Measurements from ENCODE around the gene MICOS13. TPM values are rescaled to one million over a fixed set of nuclear protein-coding genes. Genes with fewer than 3 reads are reported as not detected.

The MICOS13 gene
- total and polyA plus RNA-seq, 10 of the 15 experiments (the other 5 are each of a cell fraction or from before 2014, with no cell fraction given), result 9.4 to 211 (median 51.3) TPM

DNA sequence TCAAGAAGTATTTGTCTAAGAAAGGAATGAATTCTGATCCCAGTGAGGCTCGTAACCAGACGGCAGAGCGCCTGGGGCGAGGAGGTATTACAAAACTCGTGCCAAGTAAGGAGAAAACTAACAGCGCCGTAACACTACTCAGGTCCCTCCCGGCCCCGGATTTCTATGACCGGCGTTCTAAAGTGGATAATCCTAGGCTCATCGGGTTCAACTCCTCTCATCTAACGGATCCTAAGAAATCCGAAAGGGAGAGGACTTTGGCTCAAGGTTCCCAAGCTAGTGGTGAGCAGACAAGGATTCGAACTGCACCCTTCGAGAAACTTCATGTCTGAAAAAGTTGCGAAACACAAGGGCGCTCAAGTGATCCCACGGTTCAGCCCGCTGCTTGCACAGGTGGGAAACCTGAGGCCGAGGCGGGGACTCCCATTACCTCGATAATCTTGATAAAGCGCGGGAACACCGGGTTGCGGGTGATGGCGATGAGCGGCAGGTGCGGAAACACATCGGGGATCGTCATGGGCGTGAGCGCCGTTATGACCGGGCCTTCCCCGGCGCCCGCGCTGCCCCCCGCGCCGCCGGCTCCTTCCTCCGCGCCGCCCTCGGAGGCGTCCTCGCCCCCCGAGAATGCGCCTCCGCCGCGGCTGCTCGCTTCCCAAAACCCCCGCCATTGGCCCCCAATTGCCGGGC, 39.1 kb upstream of the MICOS13 start (continued):
- no peak for TF ChIP-seq NFYA (IDR thresholded peaks at IDR 0.05; ENCODE audit: borderline replicate concordance, low read depth, low read length)
- TF ChIP-seq, protein P1, sequence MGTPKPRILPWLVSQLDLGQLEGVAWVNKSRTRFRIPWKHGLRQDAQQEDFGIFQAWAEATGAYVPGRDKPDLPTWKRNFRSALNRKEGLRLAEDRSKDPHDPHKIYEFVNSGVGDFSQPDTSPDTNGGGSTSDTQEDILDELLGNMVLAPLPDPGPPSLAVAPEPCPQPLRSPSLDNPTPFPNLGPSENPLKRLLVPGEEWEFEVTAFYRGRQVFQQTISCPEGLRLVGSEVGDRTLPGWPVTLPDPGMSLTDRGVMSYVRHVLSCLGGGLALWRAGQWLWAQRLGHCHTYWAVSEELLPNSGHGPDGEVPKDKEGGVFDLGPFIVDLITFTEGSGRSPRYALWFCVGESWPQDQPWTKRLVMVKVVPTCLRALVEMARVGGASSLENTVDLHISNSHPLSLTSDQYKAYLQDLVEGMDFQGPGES (IDR thresholded peaks at IDR 0.05), result no peak
- no peak for TF ChIP-seq SP1 (IDR thresholded peaks at IDR 0.05; ENCODE audit: low read depth, low read length)
- TF ChIP-seq LARP7 (IDR thresholded peaks at IDR 0.05), result peak; percentile 86; the same call in 1 of the 2 replicates
- TF ChIP-seq, protein P2, sequence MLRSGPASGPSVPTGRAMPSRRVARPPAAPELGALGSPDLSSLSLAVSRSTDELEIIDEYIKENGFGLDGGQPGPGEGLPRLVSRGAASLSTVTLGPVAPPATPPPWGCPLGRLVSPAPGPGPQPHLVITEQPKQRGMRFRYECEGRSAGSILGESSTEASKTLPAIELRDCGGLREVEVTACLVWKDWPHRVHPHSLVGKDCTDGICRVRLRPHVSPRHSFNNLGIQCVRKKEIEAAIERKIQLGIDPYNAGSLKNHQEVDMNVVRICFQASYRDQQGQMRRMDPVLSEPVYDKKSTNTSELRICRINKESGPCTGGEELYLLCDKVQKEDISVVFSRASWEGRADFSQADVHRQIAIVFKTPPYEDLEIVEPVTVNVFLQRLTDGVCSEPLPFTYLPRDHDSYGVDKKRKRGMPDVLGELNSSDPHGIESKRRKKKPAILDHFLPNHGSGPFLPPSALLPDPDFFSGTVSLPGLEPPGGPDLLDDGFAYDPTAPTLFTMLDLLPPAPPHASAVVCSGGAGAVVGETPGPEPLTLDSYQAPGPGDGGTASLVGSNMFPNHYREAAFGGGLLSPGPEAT (IDR thresholded peaks at IDR 0.05; ENCODE audit: low read depth), result no peak
- TF ChIP-seq ZNF622 (IDR thresholded peaks at IDR 0.05), result no peak
- peak; percentile 11 for TF ChIP-seq KLF5 (IDR thresholded peaks at IDR 0.05; ENCODE audit: partially characterized antibody)
- TF ChIP-seq, protein P3, sequence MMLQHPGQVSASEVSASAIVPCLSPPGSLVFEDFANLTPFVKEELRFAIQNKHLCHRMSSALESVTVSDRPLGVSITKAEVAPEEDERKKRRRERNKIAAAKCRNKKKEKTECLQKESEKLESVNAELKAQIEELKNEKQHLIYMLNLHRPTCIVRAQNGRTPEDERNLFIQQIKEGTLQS (IDR thresholded peaks at IDR 0.05; ENCODE audit: borderline replicate concordance, extremely low read depth, low read depth, low read length), result no peak
- no peak for TF ChIP-seq ZNF274 (IDR thresholded peaks at IDR 0.05; ENCODE audit: insufficient read depth, insufficient read length)
- TF ChIP-seq MYC (IDR thresholded peaks at IDR 0.05; ENCODE audit: insufficient read depth, insufficient read length, insufficient replicate concordance, low read length, severe bottlenecking), result no peak
- TF ChIP-seq TARDBP (IDR thresholded peaks at IDR 0.05; ENCODE audit: borderline replicate concordance), result no peak
- TF ChIP-seq ZNF207 (IDR thresholded peaks at IDR 0.05; ENCODE audit: borderline replicate concordance), result no peak
- TF ChIP-seq BCL11A (IDR thresholded peaks at IDR 0.05; ENCODE audit: low read depth, low read length), result no peak
- TF ChIP-seq MTA3 (IDR thresholded peaks at IDR 0.05; ENCODE audit: borderline replicate concordance, low read length), result no peak
- no peak for TF ChIP-seq PML (IDR thresholded peaks at IDR 0.05; ENCODE audit: low read length)
- TF ChIP-seq, protein P4, sequence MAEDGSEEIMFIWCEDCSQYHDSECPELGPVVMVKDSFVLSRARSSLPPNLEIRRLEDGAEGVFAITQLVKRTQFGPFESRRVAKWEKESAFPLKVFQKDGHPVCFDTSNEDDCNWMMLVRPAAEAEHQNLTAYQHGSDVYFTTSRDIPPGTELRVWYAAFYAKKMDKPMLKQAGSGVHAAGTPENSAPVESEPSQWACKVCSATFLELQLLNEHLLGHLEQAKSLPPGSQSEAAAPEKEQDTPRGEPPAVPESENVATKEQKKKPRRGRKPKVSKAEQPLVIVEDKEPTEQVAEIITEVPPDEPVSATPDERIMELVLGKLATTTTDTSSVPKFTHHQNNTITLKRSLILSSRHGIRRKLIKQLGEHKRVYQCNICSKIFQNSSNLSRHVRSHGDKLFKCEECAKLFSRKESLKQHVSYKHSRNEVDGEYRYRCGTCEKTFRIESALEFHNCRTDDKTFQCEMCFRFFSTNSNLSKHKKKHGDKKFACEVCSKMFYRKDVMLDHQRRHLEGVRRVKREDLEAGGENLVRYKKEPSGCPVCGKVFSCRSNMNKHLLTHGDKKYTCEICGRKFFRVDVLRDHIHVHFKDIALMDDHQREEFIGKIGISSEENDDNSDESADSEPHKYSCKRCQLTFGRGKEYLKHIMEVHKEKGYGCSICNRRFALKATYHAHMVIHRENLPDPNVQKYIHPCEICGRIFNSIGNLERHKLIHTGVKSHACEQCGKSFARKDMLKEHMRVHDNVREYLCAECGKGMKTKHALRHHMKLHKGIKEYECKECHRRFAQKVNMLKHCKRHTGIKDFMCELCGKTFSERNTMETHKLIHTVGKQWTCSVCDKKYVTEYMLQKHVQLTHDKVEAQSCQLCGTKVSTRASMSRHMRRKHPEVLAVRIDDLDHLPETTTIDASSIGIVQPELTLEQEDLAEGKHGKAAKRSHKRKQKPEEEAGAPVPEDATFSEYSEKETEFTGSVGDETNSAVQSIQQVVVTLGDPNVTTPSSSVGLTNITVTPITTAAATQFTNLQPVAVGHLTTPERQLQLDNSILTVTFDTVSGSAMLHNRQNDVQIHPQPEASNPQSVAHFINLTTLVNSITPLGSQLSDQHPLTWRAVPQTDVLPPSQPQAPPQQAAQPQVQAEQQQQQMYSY (CRISPR knock-in tag; IDR thresholded peaks at IDR 0.05), result no peak
- TF ChIP-seq SMC3 (IDR thresholded peaks at IDR 0.05; ENCODE audit: borderline replicate concordance, low read length), result no peak
- TF ChIP-seq SIX5 (IDR thresholded peaks at IDR 0.05; ENCODE audit: low read depth, low read length, severe bottlenecking), result no peak

All from GM12878 (cell line).